Liver (tissue), 3 donors: ENCODE results near the gene TMEM87B.

Source experiments
- CTCF ChIP-seq: fragments of 150-350 bp; IDR thresholded peaks from 2 replicates; pipeline ENCODE4 v1.5.1; 2017; ENCODE audit warnings: improper control_type of control experiment, low read depth, low read length; ENCODE audit not compliant: missing input control
- FOXA1 ChIP-seq: IDR thresholded peaks from 2 replicates; pipeline ENCODE4 v1.6.1; 2016; ENCODE audit warnings: antibody characterized with exemption
- HNF4G ChIP-seq: IDR thresholded peaks from 2 replicates; pipeline ENCODE4 v1.6.1; 2016; ENCODE audit warnings: antibody characterized with exemption
- JUND ChIP-seq, 2 donors: IDR thresholded peaks; 2 replicates each; pipeline ENCODE4 v1.6.1; 2016; ENCODE audit warnings: antibody characterized with exemption in 2 of 2
- MAX ChIP-seq: IDR thresholded peaks from 2 replicates; pipeline ENCODE4 v1.6.1; 2016; ENCODE audit warnings: antibody characterized with exemption
- REST ChIP-seq: IDR thresholded peaks from 2 replicates; pipeline ENCODE4 v1.6.1; 2016; ENCODE audit warnings: antibody characterized with exemption, mild to moderate bottlenecking
- RXRA ChIP-seq, 2 donors: IDR thresholded peaks; 2 replicates each; pipeline ENCODE4 v1.6.1; 2017 to 2018; ENCODE audit warnings: antibody characterized with exemption in 2 of 2, mild to moderate bottlenecking in 1 of 2
- TAF1 ChIP-seq: conservative IDR thresholded peaks from 2 replicates; pipeline ENCODE4 v1.6.1; 2016; ENCODE audit warnings: antibody characterized with exemption, mild to moderate bottlenecking
- TF ChIP-seq, protein P1 (sequence below): IDR thresholded peaks from 2 replicates; pipeline ENCODE4 v1.6.1; 2016; ENCODE audit warnings: antibody characterized with exemption
- donor health status: healthy.
- donor health status: healthy.

GRCh38 chr2:112095681-112096080, 40.6 kb downstream of the TMEM87B start:
- TF ChIP-seq, protein P1, sequence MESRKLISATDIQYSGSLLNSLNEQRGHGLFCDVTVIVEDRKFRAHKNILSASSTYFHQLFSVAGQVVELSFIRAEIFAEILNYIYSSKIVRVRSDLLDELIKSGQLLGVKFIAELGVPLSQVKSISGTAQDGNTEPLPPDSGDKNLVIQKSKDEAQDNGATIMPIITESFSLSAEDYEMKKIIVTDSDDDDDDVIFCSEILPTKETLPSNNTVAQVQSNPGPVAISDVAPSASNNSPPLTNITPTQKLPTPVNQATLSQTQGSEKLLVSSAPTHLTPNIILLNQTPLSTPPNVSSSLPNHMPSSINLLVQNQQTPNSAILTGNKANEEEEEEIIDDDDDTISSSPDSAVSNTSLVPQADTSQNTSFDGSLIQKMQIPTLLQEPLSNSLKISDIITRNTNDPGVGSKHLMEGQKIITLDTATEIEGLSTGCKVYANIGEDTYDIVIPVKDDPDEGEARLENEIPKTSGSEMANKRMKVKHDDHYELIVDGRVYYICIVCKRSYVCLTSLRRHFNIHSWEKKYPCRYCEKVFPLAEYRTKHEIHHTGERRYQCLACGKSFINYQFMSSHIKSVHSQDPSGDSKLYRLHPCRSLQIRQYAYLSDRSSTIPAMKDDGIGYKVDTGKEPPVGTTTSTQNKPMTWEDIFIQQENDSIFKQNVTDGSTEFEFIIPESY, result no peak
- TF ChIP-seq CTCF (no peak), REST (no peak), MAX (no peak), RXRA (IDR thresholded peaks at IDR 0.05) (no peak), TAF1 (no peak), JUND (IDR thresholded peaks at IDR 0.05) (no peak), HNF4G (no peak), FOXA1 (no peak)
